SW480 (cell line): Measurements from ENCODE around the gene CYP27B1.
"Not testable (repeated sequence)": the region's sequence is repeated elsewhere in the genome, so short reads cannot be mapped to it uniquely, and the experiment has no call there.

Experiments used
- DNase-seq: peaks from one replicate; pipeline ENCODE4 v3.0.0-alpha.2; 2016; ENCODE audit warnings: low spot score

CYP27B1 gene

DNA sequence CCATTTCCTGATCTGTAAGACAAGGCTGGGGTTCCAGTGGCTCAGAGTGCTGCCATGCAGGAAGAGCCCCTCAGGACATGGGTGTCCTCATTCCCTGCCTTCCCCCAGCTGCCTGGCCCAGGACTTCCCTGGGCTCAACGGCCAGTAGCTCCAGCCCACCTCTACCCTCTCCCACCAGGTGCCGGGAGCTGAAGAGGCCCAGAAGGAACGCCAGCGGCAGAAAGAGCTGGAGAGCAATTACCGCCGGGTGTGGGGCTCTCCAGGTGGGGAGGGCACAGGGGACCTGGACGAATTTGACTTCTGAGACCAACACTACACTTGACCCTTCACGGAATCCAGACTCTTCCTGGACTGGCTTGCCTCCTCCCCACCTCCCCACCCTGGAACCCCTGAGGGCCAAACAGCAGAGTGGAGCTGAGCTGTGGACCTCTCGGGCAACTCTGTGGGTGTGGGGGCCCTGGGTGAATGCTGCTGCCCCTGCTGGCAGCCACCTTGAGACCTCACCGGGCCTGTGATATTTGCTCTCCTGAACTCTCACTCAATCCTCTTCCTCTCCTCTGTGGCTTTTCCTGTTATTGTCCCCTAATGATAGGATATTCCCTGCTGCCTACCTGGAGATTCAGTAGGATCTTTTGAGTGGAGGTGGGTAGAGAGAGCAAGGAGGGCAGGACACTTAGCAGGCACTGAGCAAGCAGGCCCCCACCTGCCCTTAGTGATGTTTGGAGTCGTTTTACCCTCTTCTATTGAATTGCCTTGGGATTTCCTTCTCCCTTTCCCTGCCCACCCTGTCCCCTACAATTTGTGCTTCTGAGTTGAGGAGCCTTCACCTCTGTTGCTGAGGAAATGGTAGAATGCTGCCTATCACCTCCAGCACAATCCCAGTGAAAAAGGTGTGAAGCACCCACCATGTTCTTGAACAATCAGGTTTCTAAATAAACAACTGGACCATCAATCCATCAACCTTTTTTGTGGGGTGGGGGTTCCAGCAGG, 46.0 kb downstream of the CYP27B1 start:
- no peak for DNase-seq

DNA sequence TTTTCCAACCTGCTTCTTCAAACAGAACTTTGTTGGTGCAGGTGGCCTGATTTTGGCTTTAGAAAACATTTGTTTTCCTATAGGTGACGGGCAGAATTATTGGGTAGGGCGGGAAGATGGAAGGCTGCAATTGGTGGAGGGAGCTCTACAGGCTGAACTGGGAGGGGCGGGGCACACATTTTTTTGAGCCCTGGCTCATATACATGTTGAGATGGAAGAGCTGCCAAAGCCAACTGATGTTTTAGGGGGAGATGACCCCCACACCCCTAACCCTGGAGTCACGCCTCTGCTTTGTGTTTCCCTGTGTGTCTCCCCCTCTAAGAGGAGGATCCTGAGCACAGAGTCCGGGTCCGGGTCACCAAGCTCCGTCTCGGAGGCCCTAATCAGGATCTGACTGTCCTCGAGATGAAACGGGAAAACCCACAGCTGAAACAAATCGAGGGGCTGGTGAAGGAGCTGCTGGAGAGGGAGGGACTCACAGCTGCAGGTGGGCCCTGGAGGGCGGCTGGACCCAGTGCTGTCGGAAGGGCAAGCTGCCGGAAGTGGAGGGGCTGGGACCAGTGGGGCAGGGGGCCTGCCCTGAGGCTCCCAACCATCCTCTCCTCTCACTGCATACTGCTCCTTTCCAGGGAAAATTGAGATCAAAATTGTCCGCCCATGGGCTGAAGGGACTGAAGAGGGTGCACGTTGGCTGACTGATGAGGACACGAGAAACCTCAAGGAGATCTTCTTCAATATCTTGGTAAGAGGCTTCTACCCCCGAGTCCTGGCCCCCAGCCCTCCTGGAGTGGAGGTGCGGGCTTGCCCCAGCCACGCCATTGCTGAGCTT, 46.9 kb downstream of the CYP27B1 start:
- no peak for DNase-seq

- no peak for DNase-seq
These were observed 48.0 kb downstream of the CYP27B1 start for GRCh38 chr12:57718641-57719528.

- no peak for DNase-seq
These were observed 48.8 kb downstream of the CYP27B1 start for GRCh38 chr12:57717846-57718640.

DNA sequence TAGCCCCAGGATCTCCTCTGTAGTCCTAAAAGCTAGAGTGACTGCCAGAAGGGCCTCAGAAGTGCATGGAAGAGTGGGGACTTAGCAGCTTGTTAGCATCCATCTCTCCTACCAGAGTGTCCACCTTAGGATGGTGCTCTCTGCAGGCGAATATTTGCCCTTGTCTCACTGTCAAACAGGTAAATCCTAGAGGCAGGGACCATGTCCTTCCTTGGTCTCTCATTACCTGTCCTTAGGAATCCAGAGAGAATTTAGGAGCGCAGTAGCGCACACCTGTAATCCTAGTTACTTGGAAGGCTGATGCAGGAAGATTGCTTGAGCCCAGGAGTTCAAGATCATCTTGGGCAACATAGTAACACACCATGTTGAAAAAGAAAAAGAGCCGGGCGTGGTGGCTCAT, 49.7 kb downstream of the CYP27B1 start:
- no peak for DNase-seq

DNA sequence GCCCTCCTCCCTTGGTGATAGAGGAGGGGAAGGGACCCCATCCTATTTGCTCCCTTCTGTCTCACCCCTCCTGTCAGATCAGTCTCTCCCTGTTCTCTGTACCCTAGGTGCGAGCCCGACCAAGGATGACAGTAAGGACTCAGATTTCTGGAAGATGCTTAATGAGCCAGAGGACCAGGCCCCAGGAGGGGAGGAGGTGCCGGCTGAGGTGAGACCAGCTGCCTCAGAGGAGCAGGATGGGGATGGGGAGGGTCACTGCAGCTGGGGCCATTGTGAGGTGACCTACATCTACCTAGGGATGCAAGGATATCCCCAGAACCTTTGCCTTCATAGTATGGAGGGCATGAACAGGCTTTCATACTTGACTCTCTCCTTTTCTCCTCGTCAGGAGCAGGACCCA, 50.6 kb downstream of the CYP27B1 start:
- DNase-seq = no peak

DNA sequence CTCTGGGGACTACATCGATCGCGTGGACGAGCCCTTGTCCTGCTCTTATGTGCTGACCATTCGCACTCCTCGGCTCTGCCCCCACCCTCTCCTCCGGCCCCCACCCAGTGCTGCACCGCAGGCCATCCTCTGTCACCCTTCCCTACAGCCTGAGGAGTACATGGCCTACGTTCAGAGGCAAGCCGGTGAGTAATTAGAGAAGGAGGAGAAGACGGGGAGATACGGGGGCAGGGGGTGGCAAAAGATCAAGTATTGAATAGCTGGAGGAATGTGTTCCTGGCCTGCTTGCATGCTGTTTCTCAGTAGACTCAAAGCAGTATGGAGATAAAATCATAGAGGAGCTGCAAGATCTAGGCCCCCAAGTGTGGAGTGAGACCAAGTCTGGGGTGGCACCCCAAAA, 51.1 kb downstream of the CYP27B1 start:
- DNase-seq = no peak

DNA sequence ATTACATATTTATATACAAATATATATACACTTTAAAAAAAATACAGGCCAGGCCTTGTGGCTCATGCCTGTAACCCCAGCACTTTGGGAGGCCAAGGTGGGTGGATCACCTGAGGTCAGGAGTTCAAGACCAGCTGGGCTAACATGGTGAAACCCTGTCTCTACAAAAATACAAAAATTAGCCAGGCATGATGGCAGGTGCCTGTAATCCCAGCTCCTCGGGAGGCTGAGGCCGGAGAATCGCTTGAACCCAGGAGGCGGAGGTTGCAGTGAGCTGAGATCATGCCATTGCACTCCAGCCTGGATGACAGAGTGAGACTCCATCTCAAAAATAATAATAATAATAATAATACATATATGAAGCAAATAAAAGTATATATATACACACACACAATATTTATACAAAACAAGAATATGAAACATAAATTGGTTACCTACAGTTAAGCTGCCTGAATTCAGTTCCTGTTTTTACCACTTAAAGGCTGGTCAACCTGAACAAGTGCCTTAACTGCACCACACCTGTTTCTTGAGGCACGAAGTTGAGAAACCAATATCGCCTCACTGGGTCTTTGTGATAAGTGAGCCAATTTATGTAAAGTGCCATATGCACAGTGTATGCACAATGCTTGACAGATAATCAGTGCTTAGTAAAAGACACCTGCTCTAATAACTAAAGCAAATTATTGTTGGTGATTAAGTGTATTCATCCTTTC, 51.7 kb downstream of the CYP27B1 start:
- DNase-seq = not testable (repeated sequence)

- DNase-seq = no peak
These were observed 53.7 kb downstream of the CYP27B1 start for GRCh38 chr12:57713209-57713608.

DNA sequence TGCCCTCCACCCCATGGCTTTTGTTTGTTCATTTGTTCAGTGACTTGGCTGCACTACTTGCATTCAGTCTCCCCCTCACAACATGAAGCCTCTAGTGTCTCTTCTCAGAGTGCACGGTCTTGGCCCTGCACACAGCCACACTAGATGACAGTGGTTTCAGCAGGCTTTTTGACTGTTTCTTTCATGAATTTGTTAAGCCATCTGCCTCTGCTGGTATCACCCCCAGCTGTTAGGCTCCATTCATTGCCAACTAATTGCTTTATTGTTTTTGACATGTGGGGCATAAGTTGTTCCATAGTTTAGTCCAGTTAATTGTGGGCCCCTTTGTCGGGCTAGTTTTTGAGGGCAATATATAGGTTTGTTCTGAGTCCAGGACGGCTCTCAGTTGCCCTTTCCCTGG, 54.2 kb downstream of the CYP27B1 start:
- DNase-seq = no peak
